Globus pallidus (tissue), 1 donor: ENCODE measurements around the gene KCTD6.

Experiments
- DNase-seq: peaks from one replicate; pipeline ENCODE4 v3.0.0-alpha.2; 2015; ENCODE audit warnings: low spot score

KCTD6 gene

DNA sequence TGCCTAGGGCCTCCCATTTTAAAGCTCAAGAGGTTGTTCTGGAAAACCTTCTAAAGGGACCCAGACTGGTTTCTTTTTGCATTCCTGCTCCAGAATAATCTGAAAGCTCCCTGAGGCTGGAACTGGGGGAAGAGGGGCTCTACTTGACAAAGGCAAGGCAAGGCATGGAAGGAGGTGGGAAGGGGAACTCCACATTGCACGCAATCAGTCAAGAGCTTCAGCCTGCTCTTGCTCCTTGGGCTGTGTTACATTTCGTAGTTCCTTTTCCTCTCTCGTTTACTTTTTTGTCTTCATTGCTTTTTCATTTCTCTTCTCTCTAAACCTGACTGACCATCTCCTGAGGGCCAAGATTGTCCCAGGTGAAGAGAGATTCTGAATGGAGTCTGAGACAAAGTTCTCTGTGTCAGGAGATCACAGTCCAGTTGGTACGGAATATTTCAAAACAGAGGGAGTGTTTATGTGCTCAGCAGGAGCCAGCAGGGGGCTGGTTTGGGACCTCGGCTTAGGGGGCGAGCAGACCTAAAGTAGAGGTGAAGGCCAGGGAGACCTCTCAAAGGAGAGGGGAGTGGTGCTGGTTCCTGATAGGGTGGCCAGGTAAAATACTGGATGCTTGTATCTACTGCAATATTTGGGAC is 6.0 kb upstream of the KCTD6 start:
- no peak for DNase-seq

DNA sequence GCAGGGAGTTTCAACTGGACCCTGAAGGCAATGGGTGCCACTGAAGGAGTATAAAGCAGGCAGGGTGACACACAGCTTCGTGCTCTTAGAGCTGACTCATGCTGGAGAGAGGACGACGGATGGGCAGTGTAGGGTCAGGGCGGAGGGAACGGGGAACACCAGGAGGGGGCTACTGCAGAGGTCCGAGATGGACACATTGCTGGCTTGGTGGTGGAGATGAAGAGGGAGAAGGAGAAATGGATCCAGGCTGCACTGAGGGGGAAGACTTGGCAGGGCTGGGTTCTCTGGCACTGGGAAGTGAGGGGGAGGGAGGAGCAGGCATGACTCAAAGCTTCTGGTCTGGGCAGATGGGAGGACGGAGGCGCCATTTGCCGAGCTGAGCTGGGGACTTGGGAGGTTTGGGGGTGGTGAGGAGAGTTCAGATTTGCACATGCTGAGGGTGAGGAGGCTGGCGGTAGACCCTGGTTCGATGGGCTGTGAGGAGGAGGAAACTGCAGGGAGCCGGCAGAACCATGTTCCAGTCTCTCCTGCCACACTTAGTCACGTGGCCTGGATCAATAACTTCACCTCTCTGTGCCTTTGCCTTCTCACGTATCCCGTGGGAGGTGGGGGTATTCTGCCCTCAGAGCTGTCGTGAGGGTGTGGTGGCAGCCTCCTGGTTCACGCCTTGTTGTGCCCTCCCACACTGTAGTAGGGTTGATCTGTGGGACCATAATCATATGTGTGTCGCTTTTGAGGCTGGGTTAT is 4.6 kb upstream of the KCTD6 start:
- DNase-seq: no peak

DNA sequence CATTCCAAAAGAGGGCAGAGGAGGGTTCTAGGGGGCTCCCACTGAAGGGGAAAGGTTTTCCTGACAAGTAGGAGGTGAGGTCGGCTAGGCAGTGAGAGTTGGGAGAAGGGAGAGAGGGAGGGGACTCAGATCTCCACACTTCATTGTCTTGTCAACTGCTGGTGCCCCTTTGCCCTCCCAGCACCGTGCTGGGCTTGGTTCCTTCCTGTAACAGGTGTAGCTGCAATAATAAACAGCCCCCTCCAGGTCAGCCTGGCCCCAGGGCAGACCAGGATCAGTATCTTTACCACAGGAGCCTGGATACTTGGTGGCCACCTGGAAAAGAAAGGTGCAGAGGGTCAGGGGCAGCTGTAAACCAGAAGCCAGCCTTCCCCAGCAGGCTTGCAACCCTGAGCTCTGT is 2.9 kb upstream of the KCTD6 start:
- DNase-seq: no peak

DNA sequence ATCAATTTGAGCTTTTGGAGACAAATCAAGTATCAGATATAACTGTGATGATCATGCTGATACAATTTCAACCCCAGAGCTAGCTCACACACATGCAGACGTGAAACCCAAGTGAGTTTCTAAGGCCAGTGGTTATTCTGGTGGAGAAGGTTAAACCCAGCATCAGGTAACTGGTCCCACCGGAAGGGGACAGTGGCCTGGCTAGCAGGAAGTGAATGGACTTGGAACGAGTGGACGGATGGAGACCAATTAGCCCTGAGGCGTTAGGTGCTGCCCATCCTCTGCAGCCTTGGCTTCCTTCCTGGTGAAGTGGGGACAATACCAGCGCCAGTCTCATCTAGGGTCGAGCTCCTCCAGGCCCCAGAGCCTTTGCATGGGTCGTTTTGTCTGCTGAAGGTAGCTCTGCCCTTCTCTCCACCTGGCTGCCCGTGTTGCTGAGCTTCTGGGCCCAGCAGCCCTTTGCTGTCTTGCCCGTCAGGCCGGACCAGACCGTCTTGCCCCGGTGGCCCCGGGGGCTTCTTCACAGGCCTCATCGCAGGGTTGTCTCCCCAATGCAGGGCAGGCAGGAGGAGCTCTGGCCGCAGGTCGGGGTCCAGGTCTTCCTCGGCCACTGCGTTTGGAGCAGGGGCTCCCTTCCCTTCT is 915 bp upstream of the KCTD6 start:
- no peak for DNase-seq

DNA sequence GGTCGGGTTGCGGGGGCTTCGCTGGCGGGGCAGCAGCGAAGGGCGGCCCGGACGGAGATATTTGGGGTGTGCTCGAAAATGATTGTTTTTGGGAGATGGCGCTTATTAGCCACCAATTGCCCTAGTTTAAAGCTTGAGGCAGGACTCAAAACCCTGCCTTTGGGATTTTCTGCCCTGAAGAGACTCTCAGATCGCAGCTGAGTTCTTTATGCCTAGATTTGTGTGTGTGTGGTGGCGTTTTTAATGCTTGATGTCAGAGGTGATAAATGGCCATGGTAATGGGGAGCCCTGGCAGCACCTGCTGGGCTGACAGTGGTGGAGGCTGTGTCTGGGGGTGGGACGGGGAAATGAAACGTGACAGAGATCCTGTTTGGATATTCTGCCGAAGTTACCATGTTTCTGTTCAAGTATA is 604 bp downstream of the KCTD6 start:
- peak; percentile 26 for DNase-seq

DNA sequence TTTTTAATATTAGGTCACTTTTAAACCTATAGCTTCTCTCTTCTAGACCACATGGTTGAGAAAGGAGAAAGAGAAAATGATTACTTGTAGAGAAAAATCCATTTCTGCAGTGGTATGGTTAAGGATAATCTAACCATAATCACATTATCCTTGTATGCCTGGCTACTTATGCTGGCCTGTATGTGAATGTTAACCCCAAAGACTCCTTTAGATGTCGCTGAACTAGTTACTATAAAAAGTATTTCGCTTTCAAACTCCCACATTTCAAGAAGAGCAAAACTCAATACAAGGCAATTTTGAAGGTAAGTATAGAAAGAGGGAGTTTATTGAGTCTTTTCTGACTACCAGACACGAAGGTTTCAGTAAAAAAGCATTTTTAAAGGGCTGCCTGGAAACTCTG is 2.2 kb downstream of the KCTD6 start:
- DNase-seq: no peak

DNA sequence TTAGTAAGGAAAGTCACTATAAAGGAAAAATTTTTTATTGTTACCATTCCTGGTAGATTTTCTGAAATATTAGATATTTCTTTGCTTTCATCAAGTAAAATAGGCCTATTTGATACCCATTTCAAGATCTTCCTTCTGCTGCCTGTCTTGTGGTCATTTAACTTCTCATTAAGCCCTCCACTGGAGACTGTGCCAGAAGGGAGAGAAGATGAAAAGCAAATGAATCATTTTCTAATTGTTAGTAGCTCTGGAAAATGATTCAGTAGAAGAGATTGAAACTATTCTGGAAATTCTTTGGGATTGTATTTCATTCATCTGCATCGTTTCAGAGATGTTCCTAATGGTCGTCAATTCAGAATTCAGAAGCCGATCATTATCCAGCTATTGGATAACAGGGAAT is 3.2 kb downstream of the KCTD6 start:
- no peak for DNase-seq

DNA sequence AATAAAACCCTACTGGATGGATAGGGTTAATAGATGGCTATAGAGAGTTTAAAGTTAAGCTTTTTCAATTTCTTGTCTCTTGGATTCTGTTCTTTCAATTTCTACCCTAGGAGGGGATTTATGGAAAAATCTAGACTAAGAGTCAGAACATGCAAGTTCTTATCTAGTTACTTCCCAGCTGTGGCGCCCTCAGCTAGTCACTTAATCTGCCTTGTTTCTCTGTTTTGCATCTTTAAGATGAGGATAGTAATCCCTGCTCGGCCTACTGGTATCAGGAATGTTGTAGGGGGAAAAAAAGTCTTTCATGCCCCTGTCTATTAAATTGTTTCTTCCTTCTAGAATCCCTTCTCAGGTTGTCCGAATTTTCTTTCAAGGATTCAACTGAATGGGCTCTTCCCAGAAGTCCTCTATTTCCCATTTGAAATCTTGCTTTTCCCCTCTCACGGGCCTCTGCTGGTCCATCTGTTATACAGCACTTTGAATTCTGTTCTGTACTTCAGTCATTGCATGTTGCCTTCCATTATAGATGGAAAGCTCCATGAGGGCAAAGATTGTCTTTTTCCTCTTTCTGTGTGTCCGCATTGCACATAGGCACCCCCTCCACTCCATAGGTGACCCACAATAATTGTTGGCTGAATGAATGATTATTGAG is 4.4 kb downstream of the KCTD6 start:
- no peak for DNase-seq

DNA sequence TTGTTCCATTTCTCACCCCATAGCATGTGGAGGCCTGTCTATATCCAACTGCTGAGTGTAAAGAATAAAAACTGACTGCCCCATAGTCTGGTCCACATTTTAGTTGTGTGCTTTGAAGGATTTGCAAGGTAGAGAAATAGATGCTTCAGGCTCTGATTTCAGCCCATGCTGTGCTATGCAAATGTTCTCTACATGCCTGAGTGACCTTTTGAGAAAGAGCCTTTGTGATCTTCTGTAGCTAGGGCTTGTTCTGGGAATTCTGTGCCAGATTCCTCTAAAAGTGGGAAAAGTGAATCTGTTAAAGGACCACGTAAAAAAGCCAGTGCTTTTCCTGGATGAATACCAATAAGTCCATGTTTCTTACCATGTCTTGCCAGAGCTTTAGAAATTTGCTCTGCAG is 5.2 kb downstream of the KCTD6 start:
- peak; percentile 62 for DNase-seq

DNA sequence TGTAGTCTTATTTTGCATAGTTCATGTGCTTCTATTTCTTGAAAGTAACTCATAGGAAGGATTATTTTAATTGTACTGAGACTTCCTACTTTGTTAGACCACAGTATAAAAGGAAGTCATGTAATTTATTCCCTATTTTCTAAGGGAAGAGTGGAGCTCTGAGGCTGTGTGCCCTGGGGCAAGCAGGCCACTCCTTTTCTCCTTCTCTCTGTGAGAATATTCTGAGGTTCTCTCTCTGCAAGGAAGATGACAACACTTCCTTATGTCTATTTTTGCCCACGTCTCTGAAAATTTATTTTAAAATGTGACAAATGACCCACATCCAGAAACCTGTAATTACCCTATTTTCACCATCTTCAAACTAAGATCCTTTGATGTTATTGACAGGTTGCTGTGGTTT is 11.0 kb downstream of the KCTD6 start:
- DNase-seq: no peak

DNA sequence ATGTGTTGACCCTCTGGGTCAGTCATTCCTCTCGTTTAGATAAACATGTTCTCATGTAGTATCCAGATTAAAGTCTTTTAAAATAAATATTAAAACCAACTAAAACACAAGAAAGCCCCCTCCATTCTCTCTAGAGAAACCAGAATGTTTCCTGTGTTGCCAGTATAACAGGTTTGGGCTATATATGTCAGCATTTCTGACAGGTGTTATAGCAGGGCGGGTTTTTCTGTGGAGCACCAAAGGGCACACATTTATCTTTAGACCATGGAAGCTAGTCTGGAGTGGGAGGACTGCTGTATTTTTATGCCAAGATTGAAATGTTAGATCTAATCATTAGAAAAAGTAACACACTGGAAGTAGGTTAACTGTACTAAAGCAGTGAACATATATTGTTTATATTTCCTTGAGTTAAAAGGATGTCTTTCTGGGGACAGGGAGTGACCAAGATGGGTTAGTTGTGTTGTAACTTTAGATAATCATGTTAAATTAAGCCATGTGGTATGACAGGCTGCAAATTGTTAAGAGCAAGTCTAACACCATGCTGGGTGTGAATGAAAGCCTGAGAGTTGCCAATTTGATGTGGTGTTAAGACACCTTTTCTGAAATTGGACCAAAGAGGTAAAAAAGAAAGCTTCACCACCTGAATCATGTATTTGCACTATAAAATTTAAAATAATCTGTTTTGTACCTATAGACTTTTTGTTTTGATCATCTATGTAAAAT is 15.6 kb downstream of the KCTD6 start:
- DNase-seq: no peak

DNA sequence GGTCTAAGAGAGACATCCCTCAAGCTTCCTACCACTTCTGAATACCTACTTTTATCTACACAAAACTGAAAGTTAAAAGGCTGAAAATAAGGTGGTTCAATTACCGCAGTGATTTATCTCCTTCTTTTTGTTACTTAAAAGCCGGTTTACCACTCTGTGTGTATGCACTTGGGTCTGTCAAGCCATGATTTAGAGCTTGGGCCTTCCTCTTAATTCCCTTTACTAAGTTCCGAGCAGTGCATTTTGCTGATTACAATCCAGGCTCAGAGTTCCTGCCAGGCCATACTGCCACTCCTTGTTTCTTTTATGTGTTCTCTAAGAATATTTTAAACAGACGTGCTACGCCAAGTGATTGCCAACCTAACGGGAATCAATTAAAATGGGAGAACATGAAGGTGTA is 16.5 kb downstream of the KCTD6 start:
- no peak for DNase-seq

DNA sequence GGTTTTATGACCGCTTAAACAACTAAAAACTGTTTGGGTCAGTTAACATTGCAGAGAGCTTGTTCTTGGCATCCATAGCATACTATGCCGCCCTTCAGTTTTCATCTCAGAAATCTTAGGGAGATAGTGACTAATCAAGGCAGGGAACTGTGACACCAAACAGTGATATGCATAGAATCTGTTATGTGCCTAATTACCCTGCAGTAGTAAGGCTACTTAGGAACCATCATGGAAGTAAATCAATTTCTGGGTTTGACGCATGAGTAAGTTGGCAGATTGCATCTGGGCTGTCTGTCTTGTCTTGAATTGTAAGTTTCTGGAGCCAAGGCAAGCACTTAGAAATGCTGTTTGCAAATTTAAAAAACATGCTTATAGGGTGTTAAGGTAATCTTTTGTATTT is 22.5 kb downstream of the KCTD6 start:
- DNase-seq: no peak

DNA sequence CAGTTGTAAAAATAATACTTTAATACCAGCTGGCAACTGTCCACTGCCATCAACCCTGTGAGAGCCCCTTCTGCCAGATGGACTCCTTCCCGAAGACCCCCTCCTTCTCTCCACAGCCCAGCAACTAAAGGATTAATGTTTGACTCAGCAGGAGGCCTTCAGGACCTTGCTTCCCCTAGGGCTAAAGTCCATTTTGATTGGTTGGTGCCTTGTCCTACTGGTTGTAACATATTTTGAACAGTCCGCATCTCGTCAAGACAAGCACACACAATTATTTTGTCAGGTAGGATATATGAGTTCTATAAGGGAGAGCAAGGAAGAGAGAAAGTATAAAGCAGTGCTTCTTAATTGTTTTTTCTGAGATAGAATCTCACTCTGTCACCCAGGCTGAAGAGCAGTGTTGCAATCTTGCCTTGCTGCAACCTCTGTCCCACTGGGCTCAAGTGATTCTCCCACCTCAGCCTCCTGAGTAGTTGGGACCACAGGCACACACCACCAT is 26.4 kb downstream of the KCTD6 start:
- no peak for DNase-seq

DNA sequence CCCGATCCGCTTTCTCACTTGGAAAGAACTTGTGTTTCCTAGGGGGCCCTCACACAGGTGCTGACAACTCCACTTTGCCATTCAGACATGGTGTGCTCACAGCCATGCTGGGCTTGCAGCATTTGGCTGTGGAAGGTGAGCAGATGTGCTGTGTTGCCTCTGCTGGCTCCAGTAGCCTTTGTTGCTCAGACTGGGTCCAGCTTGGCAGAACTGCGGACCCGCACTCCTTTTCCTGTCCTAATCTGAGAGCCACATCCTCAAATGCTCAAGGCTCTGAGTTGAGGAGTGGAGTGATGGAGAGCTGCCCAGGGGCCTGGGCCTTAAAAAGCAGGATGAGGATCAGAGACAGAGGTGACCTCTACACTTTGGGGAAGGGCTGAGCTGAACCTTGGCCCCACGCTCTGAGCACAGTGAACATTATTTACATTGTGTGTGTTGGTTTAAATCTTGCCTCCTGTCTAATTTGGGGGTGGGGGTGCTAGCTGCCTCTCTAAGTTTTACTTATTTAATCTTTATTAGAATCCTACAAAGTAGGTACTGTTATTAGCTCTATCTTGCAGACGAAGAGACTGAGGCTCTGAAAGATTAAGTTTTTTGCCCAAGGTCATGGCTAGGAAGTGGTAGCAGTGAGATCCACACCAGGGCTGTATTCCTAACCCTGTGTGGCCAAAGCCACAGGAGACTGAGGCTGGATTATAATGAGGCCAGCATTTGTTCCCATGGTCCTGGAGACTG is 27.9 kb downstream of the KCTD6 start:
- no peak for DNase-seq

DNA sequence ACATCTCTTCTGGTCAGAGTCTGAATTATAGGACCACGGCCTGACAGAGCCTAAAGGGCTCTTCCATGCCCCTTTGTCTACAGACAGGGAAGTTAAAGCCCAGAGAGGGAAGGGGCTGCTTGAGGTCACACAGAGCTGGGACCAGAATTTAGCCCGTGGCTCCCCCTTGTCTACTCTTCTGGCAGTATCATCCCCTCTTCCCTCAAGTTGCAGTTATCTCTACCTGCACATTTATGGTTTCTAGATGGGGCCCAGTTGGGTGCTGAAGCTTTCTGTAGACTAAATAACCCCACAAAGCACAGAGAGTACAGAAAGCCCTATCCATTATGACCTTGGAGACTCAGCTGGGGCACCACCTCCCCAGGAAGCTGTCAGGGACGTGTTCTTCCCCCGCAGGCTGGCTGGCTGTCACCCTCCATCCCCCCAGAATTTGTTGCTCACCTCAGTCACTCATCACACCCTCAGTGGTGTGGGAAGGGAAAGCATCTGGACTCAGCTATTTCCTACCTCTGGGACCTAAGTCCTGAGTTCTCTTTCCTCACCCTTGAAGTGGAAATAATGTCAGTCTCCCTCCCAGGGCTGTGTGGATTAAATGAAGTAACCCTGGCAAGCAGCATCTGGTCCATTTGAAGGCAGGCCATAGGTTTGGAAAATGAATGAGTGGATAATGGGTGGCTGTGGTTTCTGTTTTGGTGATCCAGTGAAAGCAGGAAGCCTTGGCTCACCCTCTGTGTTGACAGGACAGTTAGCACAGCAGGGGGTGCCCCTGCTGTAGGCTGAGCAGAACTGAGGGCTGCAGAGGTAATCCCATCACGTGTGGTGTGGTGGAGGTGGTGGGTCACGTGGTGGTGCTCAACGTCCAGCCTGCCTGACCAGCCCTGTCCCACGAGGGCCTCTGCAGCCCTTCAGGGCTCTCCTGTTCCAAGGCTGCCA is 28.8 kb downstream of the KCTD6 start:
- no peak for DNase-seq

DNA sequence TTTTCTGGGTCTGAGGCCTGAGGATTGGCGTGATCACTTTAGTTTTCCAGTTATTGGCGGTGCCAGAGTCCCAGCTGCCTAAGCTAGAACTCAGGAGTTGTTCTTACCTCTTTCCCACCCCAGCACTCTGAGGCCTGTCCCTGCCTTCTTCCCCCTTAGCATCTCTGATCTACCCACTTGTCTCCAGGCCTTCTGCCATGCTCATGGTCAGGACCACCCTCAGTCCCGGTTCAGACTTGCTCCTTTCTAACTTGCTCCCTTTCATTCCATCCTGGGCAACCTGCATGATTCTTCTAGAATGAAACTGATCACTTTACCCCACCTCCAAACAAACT is 29.4 kb downstream of the KCTD6 start:
- DNase-seq: no peak

DNA sequence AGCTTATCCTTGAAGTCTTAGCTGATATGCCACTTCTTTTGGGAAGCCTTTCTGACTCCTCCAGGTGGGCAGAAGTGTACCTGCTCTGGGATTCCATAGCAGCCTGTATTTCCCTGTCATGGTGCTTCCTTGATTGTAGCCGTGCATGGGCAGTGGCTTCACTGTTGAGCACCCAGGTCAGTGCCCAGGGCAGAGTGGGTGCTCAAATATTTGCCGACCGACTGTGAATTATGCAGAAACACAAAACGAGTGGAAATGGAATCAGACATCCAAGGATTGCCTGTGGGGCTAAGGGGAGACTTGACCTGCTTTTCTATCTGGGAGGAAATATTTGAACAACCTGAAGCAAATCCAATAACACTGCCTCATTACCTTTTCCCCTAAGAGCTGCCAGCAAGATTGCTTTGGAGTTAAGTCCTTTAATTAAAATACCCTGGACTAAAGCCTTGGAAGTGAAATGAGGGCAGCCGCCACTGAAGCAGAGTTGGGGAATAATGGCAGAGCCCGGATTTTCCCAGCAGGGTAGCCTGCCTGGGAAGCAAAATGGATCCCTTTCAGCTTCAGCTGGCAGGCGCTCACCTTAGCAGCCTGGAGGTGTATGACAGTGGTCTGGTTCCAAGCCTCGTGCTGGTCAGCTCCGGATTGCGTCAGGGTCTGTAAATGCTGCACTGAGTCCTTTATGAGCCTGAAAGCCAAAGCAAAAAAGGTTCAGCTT is 30.2 kb downstream of the KCTD6 start:
- peak; percentile 65 for DNase-seq

DNA sequence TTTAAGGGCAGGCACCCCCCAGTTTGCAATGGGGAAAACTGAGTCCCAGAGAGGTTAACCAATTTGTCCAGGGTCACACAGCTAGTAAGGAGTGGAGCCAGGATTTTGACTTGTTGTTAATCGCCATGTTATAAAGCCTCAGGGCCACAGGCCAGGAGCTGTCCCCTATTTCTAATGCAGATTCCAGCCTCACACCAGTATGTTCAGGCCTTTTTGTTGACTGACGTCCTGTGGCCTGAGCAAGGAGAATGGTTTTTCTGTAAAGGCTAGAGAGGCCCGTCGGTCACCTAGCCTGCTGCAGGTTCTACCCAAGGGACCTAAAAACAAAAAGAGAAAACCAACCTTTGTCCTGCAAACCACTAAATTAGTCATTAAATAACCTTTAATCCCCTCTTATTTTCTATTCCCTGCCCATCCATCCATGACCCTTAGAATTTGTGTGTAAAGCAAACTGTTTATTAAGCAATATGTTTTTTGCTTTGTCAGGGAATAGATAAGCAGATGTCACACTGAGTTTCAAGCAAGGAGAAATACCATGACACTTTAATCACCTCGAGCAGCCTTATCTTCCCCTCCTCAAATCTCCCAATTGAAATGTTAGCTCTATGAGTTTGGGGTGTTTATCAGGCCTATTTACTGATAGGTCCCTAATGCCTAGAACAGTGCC is 31.0 kb downstream of the KCTD6 start:
- DNase-seq: no peak
